ENCODE data around the gene KIAA1217. TPM values are rescaled to one million over a fixed set of nuclear protein-coding genes. Genes with fewer than 3 reads are reported as not detected.

The KIAA1217 gene
- total RNA-seq, 2 experiments from 2014 or later = 0.31 to 1.1 TPM

DNA sequence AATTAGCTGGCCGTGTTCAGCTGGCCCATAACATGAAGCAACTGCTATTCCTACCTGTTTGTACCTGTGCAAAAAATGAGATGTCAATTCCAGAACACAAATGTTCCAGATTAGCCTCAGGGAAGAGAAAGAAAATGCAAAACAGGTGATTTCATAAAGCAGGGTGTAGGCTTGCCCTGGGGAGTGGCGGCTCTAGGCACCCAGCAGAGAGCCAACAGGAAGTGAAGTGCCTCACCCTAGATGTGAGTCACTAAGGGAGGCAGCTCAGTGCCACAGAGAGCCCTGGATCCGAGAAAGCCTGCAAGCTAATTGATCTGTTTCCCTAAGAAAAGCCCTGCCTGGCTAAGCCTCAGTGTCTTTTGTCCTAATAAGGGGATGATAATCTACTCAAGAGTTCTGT lies 274.8 kb downstream of the KIAA1217 start:
- Mint-ChIP-seq H3K27ac (no peak overlapping the region), H3K4me3 (no peak overlapping the region), H3K9me3 (peaks cover 7% of the 10 kb centered on the region), H3K27me3 (peaks cover 8% of the 10 kb centered on the region), H3K36me3 (no peaks in the 10 kb centered on the region), H3K4me1 (ENCODE audit: low read depth) (peaks cover 5% of the 10 kb centered on the region)
- CTCF ChIA-PET = no interaction called here
- DNase-seq = peak; percentile 50
- intact Hi-C loops (cut with micrococcal nuclease) = no loop called here
- POLR2A ChIA-PET = no interaction called here

DNA sequence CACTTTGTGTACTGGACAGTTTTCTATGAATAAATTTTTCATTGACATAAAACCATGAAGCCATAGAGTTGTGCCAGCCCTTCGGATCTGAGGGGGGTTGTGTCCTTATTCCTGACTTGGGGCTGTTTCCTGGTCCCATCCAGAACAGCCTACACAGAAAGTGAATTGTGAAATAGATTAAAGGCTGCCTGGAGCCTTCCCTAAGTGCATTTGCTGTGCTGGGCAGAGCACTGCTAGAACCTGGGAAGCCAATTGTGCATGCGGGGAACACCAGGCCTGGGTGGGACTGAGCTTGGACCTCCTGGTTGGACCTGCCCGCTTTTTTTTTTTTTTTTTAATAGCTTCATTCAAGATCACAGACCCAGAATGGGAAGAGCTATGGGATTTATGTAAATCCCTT lies 275.8 kb downstream of the KIAA1217 start:
- ChIA-PET POLR2A (no interaction called here), CTCF (no interaction called here)
- Mint-ChIP-seq H3K4me3 (no peak overlapping the region), H3K27ac (no peak overlapping the region), H3K9me3 (peaks cover 2% of the 10 kb centered on the region), H3K27me3 (peaks cover 9% of the 10 kb centered on the region), H3K36me3 (no peaks in the 10 kb centered on the region), H3K4me1 (ENCODE audit: low read depth) (peaks cover 5% of the 10 kb centered on the region)
- DNase-seq = no peak
- intact Hi-C loops (cut with micrococcal nuclease) = no loop called here

DNA sequence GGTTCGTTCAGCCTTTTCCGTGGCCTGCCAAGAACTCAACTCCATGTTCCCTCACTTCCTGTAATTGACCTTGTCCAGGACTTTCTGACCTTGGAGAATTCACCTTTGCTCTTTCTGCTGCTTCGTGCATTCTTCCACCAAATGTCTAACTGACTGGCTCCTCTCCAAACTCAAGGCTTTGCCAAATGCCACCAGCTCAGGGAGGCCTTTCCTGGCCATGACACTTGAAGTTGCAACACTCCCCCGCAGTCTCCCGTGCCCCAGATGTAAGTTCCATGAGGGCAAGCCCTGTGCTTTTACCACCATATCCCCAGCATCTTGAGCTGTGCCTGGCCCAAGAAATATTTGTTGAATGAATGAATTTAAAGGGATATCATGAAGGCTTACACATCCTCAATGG lies 276.4 kb downstream of the KIAA1217 start:
- Mint-ChIP-seq H3K27me3 (peaks cover 9% of the 10 kb centered on the region), H3K9me3 (no peaks in the 10 kb centered on the region), H3K27ac (no peak overlapping the region), H3K4me1 (ENCODE audit: low read depth) (peaks cover 5% of the 10 kb centered on the region), H3K36me3 (no peaks in the 10 kb centered on the region), H3K4me3 (no peak overlapping the region)
- ChIA-PET POLR2A (no interaction called here), CTCF (interaction anchor here (0.9 kb wide), 1 partner anchor 9 kb away, joined by 3 read pairs; no protein-coding TSS in a partner anchor)
- intact Hi-C loops (cut with micrococcal nuclease) = no loop called here
- DNase-seq = no peak

DNA sequence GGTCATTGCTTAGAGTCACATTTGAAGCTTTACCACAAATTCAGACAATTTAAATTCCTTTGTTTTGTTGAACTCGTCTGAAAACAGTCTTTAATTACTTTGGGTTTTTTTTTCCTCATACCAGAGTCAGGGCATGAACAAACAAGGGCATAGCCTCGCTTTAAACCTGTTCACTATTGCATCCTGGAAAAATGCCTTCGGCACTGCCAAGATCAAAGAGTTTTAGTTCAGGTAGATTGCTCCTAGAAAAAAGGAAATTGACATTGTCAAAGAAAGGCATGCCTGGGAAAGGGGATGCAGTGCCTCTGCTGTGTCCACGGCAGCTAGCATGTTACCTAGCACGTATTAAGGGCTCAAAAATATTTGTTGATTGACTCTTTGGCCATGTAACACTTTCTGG lies 279.7 kb downstream of the KIAA1217 start:
- H3K4me1 Mint-ChIP-seq (ENCODE audit: low read depth) = peaks cover 3% of the 10 kb centered on the region
- H3K27ac Mint-ChIP-seq = no peak overlapping the region
- peaks cover 5% of the 10 kb centered on the region for H3K27me3 Mint-ChIP-seq
- ChIA-PET CTCF (interaction anchor here (0.7 kb wide), 1 partner anchor 283 kb away, joined by 3 read pairs; no protein-coding TSS in a partner anchor), POLR2A (no interaction called here)
- no peaks in the 10 kb centered on the region for H3K36me3 Mint-ChIP-seq
- H3K9me3 Mint-ChIP-seq = no peaks in the 10 kb centered on the region
- no peak for DNase-seq
- intact Hi-C loops (cut with micrococcal nuclease) = no loop called here
- H3K4me3 Mint-ChIP-seq = no peak overlapping the region

DNA sequence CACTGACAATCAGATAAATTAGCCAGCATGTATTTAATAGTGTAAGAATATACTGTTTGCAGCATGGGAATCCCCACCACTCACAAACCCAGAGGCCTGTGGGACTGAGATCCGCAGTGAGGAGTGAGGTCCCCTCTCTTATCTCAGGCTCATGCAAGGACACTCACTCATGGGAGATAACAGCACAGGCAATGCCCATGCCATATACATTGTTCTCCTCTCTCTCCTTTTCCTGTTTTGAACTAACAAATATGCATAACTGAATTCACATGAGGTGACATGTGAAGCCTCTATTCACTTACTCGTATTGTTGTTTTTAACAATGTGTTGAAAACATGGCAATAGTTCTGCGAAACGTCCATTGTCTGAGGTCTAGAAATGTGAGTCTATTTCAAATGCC lies 284.2 kb downstream of the KIAA1217 start:
- Mint-ChIP-seq H3K4me1 (ENCODE audit: low read depth) (peaks cover 2% of the 10 kb centered on the region), H3K36me3 (no peaks in the 10 kb centered on the region), H3K9me3 (no peaks in the 10 kb centered on the region), H3K27ac (no peak overlapping the region), H3K4me3 (no peak overlapping the region), H3K27me3 (peaks cover 1% of the 10 kb centered on the region)
- CTCF ChIA-PET = interaction anchor here (1.5 kb wide), 1 partner anchor 12 kb away, joined by 4 read pairs; no protein-coding TSS in a partner anchor
- intact Hi-C loops (cut with micrococcal nuclease) = no loop called here
- no peak for DNase-seq
- POLR2A ChIA-PET = no interaction called here

DNA sequence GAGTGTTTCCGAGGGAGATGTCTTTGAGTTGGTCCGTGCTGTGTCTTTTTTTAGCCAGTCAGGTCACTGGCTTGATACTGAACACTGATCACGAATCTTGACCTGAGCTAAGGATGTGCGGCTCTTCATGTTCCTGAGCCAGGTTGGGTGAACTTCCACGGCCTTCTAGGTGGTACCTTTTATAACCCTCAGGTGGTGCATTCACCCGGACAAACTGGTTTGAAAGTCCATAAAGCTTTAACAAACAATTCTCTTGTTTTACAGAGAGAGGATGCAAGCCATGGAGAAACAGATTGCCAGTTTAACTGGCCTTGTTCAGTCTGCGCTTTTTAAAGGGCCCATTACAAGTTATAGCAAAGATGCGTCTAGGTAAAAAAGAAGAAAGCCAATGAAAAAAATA lies 285.3 kb downstream of the KIAA1217 start:
- ChIA-PET CTCF (interaction anchor here (0.9 to 1.5 kb wide), 2 partner anchors 9 to 11 kb away, joined by 3 to 4 read pairs; no protein-coding TSS in a partner anchor), POLR2A (no interaction called here)
- Mint-ChIP-seq H3K27me3 (no peaks in the 10 kb centered on the region), H3K4me1 (ENCODE audit: low read depth) (peaks cover 3% of the 10 kb centered on the region), H3K9me3 (no peaks in the 10 kb centered on the region), H3K36me3 (no peaks in the 10 kb centered on the region), H3K27ac (no peak overlapping the region), H3K4me3 (no peak overlapping the region)
- intact Hi-C loops (cut with micrococcal nuclease) = no loop called here
- no peak for DNase-seq

DNA sequence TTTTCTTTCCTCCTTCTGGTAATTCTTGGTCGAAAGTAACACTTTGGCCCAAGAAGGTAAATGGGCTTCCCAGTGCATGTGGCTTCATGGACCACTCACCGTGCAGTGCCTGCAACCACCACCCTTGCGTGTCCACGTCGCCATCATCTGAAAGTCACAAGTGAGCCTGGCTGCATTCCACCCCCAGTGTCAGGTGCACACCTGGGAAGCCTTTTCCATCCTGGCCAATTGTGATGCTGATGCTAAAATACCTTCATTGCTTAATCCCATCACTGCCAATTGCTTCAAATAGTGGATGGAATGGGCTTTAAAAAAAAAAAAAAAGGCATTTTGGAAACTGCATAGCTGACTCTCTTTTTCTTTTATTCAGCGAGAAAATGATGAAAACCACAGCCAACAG lies 285.8 kb downstream of the KIAA1217 start:
- DNase-seq = no peak
- Mint-ChIP-seq H3K9me3 (no peaks in the 10 kb centered on the region), H3K4me3 (no peak overlapping the region), H3K27ac (no peak overlapping the region), H3K27me3 (no peaks in the 10 kb centered on the region), H3K36me3 (no peaks in the 10 kb centered on the region), H3K4me1 (ENCODE audit: low read depth) (peaks cover 3% of the 10 kb centered on the region)
- ChIA-PET POLR2A (no interaction called here), CTCF (interaction anchor here (0.6 kb wide), 1 partner anchor 116 kb away, joined by 3 read pairs; no protein-coding TSS in a partner anchor)
- intact Hi-C loops (cut with micrococcal nuclease) = no loop called here

DNA sequence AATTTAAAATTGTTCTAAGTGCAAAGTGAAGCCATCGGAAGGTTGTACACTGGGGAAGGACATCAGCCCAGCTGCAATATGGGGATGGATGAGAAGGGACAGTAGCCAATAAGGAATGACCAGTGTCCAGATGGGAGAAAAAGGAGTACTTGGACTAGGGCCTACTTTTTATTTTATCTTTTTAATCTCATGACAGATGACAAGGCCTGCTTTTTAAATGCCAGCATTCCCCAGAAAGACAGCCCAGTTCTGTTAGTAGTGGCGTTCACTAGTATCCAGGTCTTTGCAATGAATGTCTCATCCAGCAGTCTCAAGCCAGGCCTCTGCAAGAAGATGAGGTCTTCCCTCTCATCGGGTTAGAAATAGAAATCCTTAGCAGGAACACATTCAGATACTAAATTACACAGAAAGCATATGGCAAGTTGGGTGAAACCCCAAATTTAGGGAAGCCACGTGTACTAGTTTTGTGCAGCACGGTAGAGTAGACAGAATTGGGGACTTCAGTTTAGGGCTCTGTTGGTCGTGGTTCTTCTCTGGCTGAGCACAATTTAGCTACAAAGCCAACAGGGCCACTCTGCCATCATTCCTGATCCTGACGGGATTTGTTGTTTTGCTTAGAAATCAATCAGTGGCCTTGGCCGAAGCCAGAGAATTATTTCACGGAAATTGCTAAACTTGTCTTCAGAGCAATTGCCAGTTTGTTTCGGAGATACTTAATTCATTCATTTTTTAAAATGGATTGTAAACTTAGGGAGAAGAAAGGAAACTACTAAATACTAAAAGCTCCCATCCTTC lies 286.9 kb downstream of the KIAA1217 start:
- Mint-ChIP-seq H3K9me3 (no peaks in the 10 kb centered on the region), H3K4me1 (ENCODE audit: low read depth) (peaks cover 3% of the 10 kb centered on the region), H3K27ac (no peak overlapping the region), H3K36me3 (no peaks in the 10 kb centered on the region), H3K27me3 (no peaks in the 10 kb centered on the region), H3K4me3 (no peak overlapping the region)
- no peak for DNase-seq
- intact Hi-C loops (cut with micrococcal nuclease) = no loop called here
- ChIA-PET POLR2A (no interaction called here), CTCF (interaction anchor here (0.6 kb wide), 1 partner anchor 117 kb away, joined by 3 read pairs; no protein-coding TSS in a partner anchor)

DNA sequence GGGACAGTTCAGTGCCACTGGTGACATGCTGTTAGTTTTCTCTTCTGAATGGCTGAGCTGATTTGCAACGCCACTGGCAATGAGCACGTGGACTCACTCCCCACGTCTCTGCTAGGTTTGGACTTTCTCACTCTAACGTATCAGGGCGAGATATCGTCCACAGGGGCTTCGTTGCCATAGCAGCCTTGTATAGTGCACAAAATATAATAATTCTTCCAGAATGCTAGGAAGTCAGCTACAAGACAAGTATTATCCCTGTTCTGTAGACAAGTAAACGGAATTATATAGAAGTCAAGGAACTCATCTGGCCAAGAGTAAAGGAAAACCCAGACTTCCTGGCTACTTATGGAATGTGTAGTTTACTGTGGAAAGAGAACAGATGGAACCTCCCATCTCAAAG lies 288.0 kb downstream of the KIAA1217 start:
- H3K27ac Mint-ChIP-seq = no peak overlapping the region
- no peaks in the 10 kb centered on the region for H3K9me3 Mint-ChIP-seq
- H3K4me3 Mint-ChIP-seq = no peak overlapping the region
- no peaks in the 10 kb centered on the region for H3K36me3 Mint-ChIP-seq
- H3K4me1 Mint-ChIP-seq (ENCODE audit: low read depth) = peaks cover 3% of the 10 kb centered on the region
- ChIA-PET POLR2A (no interaction called here), CTCF (interaction anchor here (0.7 kb wide), 1 partner anchor 442 kb away, joined by 3 read pairs; no protein-coding TSS in a partner anchor)
- intact Hi-C loops (cut with micrococcal nuclease) = no loop called here
- no peak for DNase-seq
- no peaks in the 10 kb centered on the region for H3K27me3 Mint-ChIP-seq

DNA sequence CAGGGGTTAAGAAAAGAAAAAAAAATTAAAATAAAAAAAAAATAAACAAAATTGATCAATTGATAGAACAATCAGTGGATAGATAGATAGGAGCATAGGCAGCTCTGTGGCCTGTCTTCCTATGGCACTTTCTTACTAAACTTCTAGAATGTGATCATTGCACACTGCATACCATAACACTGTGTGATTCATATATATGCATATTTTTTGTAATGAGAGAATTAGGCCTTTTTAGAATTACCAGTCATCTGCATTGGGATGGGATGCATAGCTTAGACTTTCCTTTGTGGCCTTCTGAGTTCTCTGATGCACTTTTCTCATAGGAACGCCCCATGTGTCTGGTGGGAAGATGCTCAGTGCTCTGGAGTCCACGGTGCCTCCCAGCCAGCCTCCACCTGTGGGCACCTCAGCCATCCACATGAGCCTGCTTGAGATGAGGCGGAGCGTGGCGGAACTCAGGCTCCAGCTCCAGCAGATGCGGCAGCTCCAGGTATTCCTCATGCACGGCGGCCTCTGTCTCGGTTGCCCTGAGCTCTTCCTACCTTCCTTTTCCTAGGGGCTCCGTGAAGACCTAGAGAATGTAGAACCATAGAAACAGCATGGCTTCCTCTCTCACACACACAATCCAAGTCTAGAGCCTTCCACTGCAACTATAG lies 292.2 kb downstream of the KIAA1217 start:
- H3K4me3 Mint-ChIP-seq = no peak overlapping the region
- peaks cover 5% of the 10 kb centered on the region for H3K27me3 Mint-ChIP-seq
- no peak for DNase-seq
- intact Hi-C loops (cut with micrococcal nuclease) = loop anchor here (5.0 to 10.0 kb wide), 2 partner anchors 119 to 1346 kb away; no protein-coding TSS in a partner anchor
- ChIA-PET POLR2A (no interaction called here), CTCF (interaction anchor here (1.1 kb wide), 1 partner anchor 18 kb away, joined by 4 read pairs; no protein-coding TSS in a partner anchor)
- H3K9me3 Mint-ChIP-seq = no peaks in the 10 kb centered on the region
- no peak overlapping the region for H3K27ac Mint-ChIP-seq
- H3K36me3 Mint-ChIP-seq = no peaks in the 10 kb centered on the region
- H3K4me1 Mint-ChIP-seq (ENCODE audit: low read depth) = peaks cover 3% of the 10 kb centered on the region

DNA sequence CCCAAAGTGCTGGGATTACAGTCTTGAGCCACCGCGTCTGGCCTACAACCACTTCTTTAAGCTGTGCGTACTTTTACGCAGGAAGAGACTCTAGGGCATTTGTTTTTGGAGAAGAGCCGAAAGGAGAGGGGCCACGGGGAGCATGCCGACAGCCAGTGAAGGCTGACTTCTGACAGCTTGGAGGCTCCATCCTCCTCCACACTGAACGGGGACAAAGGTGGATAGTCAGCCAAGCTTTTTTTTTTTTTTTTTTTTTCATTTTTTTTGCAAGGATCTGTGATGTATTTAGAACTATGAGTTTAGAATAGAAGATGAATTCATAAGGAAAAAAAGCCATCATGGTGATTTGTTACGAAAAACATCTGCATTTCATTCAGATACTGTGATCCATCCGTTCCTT lies 293.1 kb downstream of the KIAA1217 start:
- no peak for DNase-seq
- ChIA-PET CTCF (interaction anchor here (6.2 kb wide), 1 partner anchor 17 kb away, joined by 45 read pairs; no protein-coding TSS in a partner anchor), POLR2A (no interaction called here)
- Mint-ChIP-seq H3K4me1 (ENCODE audit: low read depth) (peaks cover 3% of the 10 kb centered on the region), H3K36me3 (no peaks in the 10 kb centered on the region), H3K4me3 (no peak overlapping the region), H3K27me3 (peaks cover 8% of the 10 kb centered on the region), H3K27ac (no peak overlapping the region), H3K9me3 (peaks cover 4% of the 10 kb centered on the region)
- intact Hi-C loops (cut with micrococcal nuclease) = loop anchor here (5.0 to 10.0 kb wide), 2 partner anchors 120 to 1347 kb away; no protein-coding TSS in a partner anchor

DNA sequence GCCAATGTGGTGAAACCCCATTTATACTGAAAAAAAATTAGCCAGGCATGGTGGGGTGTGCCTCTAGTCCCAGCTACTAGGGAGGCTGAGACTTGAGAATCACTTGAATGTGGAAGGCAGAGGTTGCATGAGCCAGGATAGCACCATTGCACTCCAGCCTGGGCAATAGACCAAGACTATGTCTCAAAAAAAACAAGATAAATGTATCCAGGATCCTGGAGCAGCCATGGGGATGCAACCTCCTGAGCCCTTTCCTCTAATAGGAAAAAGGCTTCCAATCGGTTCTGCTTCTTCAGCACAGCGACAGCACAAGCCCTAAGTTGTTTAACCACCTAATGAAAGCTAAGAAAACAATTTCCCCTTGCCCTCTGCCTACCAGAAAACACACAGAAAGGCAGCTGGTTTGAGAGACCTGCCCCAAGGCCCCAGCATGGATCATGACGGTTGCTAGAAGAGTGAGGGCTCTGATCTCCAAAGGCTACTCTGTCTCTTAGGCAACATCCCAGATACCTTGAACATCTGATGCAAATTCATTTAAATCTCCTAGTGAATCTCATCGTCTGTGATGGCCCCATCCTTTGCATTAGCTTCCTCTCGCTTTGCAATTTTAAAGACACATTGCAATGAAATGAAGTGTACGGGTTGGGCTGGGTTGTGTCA lies 294.0 kb downstream of the KIAA1217 start:
- CTCF ChIA-PET = interaction anchor here (0.6 to 6.2 kb wide), 7 partner anchors 9 to 1188 kb away, joined by 3 to 45 read pairs (median 3); no protein-coding TSS in a partner anchor
- no peak overlapping the region for H3K4me3 Mint-ChIP-seq
- DNase-seq = no peak
- peaks cover 11% of the 10 kb centered on the region for H3K27me3 Mint-ChIP-seq
- no peaks in the 10 kb centered on the region for H3K36me3 Mint-ChIP-seq
- peaks cover 4% of the 10 kb centered on the region for H3K9me3 Mint-ChIP-seq
- POLR2A ChIA-PET = no interaction called here
- peaks cover 3% of the 10 kb centered on the region for H3K4me1 Mint-ChIP-seq (ENCODE audit: low read depth)
- intact Hi-C loops (cut with micrococcal nuclease) = loop anchor here (1.0 to 10.0 kb wide), 4 partner anchors 121 to 1348 kb away; no protein-coding TSS in a partner anchor
- H3K27ac Mint-ChIP-seq = no peak overlapping the region

All from activated CD4-positive, alpha-beta memory T cell treated with anti-CD3 and anti-CD28 coated beads for 36 hours (primary cell).